Measurements from ENCODE around the gene GGTLC1. TPM values are rescaled to one million over a fixed set of nuclear protein-coding genes. Genes with fewer than 3 reads are reported as not detected.

GGTLC1 gene
- total and polyA plus RNA-seq, 2 experiments from 2014 or later = not detected

DNA sequence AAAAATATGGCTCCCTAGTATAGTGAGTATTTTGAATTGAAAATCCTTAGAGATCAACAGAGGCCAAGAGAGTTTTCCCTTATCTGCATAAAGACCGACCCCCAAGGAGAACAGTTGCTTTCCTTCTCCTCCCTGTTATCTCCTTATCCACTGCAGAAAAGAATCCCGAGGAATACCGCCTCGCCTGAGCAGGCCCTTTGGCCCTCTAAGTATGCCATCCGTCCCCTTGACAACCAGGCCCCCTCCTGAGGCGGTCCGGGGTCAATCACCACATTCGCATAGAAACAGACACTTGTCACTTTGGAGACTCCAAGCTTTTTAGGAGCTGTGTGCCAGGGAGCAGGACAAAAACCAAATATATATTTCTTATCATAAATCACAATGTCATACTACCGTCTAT lies 15.9 kb upstream of the GGTLC1 start:
- H3K36me3 ChIP-seq (ENCODE audit: insufficient read depth) = no peaks in the 10 kb centered on the region
- H3K4me2 ChIP-seq = no peak overlapping the region
- Mint-ChIP-seq H3K4me1 (peaks cover 19% of the 10 kb centered on the region), H3K4me3 (no peak overlapping the region), H3K9me3 (no peaks in the 10 kb centered on the region), H3K27me3 (ENCODE audit: insufficient read depth, low read depth, poor library complexity) (peaks cover 18% of the 10 kb centered on the region), H3K27ac (no peak overlapping the region), H3K36me3 (ENCODE audit: low read depth) (no peaks in the 10 kb centered on the region)
- H3F3A ChIP-seq (replicated peaks; ENCODE audit: low read depth) = no peaks in the 10 kb centered on the region
- no peak overlapping the region for H2AFZ ChIP-seq
- ATAC-seq (peak; percentile 81), DNase-seq (ENCODE audit: low spot score) (peak; percentile 11)
- H3K27ac ChIP-seq (ENCODE audit: low read depth) = no peak overlapping the region
- H3K79me2 ChIP-seq (replicated peaks; ENCODE audit: insufficient read depth) = no peaks in the 10 kb centered on the region
- H4K20me1 ChIP-seq (replicated peaks; ENCODE audit: insufficient read depth) = no peaks in the 10 kb centered on the region
- no peak for TF ChIP-seq NANOG (IDR thresholded peaks at IDR 0.05; ENCODE audit: borderline replicate concordance)
- no peak for TF ChIP-seq ZNF331 (CRISPR knock-in tag; IDR thresholded peaks at IDR 0.05; ENCODE audit: low read depth)
- no peak for TF ChIP-seq POLR2AphosphoS5 (IDR thresholded peaks at IDR 0.05; ENCODE audit: low read depth)
- no peak for TF ChIP-seq ZNF114 (CRISPR knock-in tag; IDR thresholded peaks at IDR 0.05)
- TF ChIP-seq, protein P1, sequence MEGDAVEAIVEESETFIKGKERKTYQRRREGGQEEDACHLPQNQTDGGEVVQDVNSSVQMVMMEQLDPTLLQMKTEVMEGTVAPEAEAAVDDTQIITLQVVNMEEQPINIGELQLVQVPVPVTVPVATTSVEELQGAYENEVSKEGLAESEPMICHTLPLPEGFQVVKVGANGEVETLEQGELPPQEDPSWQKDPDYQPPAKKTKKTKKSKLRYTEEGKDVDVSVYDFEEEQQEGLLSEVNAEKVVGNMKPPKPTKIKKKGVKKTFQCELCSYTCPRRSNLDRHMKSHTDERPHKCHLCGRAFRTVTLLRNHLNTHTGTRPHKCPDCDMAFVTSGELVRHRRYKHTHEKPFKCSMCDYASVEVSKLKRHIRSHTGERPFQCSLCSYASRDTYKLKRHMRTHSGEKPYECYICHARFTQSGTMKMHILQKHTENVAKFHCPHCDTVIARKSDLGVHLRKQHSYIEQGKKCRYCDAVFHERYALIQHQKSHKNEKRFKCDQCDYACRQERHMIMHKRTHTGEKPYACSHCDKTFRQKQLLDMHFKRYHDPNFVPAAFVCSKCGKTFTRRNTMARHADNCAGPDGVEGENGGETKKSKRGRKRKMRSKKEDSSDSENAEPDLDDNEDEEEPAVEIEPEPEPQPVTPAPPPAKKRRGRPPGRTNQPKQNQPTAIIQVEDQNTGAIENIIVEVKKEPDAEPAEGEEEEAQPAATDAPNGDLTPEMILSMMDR (conservative IDR thresholded peaks at IDR 0.05; ENCODE audit: low read depth in 2 of 2) = no peak
- TF ChIP-seq, protein P2, sequence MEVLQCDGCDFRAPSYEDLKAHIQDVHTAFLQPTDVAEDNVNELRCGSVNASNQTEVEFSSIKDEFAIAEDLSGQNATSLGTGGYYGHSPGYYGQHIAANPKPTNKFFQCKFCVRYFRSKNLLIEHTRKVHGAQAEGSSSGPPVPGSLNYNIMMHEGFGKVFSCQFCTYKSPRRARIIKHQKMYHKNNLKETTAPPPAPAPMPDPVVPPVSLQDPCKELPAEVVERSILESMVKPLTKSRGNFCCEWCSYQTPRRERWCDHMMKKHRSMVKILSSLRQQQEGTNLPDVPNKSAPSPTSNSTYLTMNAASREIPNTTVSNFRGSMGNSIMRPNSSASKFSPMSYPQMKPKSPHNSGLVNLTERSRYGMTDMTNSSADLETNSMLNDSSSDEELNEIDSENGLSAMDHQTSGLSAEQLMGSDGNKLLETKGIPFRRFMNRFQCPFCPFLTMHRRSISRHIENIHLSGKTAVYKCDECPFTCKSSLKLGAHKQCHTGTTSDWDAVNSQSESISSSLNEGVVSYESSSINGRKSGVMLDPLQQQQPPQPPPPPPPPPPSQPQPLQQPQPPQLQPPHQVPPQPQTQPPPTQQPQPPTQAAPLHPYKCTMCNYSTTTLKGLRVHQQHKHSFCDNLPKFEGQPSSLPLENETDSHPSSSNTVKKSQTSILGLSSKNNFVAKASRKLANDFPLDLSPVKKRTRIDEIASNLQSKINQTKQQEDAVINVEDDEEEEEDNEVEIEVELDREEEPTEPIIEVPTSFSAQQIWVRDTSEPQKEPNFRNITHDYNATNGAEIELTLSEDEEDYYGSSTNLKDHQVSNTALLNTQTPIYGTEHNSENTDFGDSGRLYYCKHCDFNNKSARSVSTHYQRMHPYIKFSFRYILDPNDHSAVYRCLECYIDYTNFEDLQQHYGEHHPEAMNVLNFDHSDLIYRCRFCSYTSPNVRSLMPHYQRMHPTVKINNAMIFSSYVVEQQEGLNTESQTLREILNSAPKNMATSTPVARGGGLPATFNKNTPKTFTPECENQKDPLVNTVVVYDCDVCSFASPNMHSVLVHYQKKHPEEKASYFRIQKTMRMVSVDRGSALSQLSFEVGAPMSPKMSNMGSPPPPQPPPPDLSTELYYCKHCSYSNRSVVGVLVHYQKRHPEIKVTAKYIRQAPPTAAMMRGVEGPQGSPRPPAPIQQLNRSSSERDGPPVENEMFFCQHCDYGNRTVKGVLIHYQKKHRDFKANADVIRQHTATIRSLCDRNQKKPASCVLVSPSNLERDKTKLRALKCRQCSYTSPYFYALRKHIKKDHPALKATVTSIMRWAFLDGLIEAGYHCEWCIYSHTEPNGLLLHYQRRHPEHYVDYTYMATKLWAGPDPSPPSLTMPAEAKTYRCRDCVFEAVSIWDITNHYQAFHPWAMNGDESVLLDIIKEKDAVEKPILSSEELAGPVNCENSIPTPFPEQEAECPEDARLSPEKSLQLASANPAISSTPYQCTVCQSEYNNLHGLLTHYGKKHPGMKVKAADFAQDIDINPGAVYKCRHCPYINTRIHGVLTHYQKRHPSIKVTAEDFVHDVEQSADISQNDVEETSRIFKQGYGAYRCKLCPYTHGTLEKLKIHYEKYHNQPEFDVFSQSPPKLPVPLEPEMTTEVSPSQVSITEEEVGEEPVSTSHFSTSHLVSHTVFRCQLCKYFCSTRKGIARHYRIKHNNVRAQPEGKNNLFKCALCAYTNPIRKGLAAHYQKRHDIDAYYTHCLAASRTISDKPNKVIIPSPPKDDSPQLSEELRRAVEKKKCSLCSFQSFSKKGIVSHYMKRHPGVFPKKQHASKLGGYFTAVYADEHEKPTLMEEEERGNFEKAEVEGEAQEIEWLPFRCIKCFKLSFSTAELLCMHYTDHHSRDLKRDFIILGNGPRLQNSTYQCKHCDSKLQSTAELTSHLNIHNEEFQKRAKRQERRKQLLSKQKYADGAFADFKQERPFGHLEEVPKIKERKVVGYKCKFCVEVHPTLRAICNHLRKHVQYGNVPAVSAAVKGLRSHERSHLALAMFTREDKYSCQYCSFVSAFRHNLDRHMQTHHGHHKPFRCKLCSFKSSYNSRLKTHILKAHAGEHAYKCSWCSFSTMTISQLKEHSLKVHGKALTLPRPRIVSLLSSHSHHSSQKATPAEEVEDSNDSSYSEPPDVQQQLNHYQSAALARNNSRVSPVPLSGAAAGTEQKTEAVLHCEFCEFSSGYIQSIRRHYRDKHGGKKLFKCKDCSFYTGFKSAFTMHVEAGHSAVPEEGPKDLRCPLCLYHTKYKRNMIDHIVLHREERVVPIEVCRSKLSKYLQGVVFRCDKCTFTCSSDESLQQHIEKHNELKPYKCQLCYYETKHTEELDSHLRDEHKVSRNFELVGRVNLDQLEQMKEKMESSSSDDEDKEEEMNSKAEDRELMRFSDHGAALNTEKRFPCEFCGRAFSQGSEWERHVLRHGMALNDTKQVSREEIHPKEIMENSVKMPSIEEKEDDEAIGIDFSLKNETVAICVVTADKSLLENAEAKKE (CRISPR knock-in tag; IDR thresholded peaks at IDR 0.05) = no peak
- TF ChIP-seq, protein P3, sequence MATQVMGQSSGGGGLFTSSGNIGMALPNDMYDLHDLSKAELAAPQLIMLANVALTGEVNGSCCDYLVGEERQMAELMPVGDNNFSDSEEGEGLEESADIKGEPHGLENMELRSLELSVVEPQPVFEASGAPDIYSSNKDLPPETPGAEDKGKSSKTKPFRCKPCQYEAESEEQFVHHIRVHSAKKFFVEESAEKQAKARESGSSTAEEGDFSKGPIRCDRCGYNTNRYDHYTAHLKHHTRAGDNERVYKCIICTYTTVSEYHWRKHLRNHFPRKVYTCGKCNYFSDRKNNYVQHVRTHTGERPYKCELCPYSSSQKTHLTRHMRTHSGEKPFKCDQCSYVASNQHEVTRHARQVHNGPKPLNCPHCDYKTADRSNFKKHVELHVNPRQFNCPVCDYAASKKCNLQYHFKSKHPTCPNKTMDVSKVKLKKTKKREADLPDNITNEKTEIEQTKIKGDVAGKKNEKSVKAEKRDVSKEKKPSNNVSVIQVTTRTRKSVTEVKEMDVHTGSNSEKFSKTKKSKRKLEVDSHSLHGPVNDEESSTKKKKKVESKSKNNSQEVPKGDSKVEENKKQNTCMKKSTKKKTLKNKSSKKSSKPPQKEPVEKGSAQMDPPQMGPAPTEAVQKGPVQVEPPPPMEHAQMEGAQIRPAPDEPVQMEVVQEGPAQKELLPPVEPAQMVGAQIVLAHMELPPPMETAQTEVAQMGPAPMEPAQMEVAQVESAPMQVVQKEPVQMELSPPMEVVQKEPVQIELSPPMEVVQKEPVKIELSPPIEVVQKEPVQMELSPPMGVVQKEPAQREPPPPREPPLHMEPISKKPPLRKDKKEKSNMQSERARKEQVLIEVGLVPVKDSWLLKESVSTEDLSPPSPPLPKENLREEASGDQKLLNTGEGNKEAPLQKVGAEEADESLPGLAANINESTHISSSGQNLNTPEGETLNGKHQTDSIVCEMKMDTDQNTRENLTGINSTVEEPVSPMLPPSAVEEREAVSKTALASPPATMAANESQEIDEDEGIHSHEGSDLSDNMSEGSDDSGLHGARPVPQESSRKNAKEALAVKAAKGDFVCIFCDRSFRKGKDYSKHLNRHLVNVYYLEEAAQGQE (IDR thresholded peaks at IDR 0.05; ENCODE audit: unreplicated experiment) = no peak
- TF ChIP-seq, protein P4, sequence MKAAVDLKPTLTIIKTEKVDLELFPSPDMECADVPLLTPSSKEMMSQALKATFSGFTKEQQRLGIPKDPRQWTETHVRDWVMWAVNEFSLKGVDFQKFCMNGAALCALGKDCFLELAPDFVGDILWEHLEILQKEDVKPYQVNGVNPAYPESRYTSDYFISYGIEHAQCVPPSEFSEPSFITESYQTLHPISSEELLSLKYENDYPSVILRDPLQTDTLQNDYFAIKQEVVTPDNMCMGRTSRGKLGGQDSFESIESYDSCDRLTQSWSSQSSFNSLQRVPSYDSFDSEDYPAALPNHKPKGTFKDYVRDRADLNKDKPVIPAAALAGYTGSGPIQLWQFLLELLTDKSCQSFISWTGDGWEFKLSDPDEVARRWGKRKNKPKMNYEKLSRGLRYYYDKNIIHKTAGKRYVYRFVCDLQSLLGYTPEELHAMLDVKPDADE (IDR thresholded peaks at IDR 0.05) = no peak
- TF ChIP-seq EZH2phosphoT487 (IDR thresholded peaks at IDR 0.05; ENCODE audit: unreplicated experiment) = no peak
- TF ChIP-seq STAT1 (IDR thresholded peaks at IDR 0.05; ENCODE audit: unreplicated experiment) = no peak
- TF ChIP-seq CREB1 (CRISPR knock-in tag; IDR thresholded peaks at IDR 0.05; ENCODE audit: low read depth) = no peak
- TF ChIP-seq EZH2 (IDR thresholded peaks at IDR 0.05; ENCODE audit: low read depth, unreplicated experiment) = no peak
- no peak for TF ChIP-seq JUNB (IDR thresholded peaks at IDR 0.05; ENCODE audit: unreplicated experiment)
- no peaks in the 10 kb centered on the region for H3K9me2 ChIP-seq (ENCODE audit: insufficient read depth)
- H3K4me1 ChIP-seq (ENCODE audit: insufficient read depth) = no peaks in the 10 kb centered on the region
- no peak overlapping the region for H3K4me3 ChIP-seq
- no peaks in the 10 kb centered on the region for H3K27me3 ChIP-seq (ENCODE audit: insufficient read depth)
